HG02678 (cell line): ENCODE data around the gene YJEFN3.

ENCODE experiments used
- ATAC-seq: cut with Tn5 transposase; IDR thresholded peaks from one replicate; pipeline ENCODE4 v1.9.1; 2021; ENCODE audit warnings: mild to moderate bottlenecking, moderate library complexity; ENCODE audit not compliant: unreplicated experiment

Gene YJEFN3

DNA sequence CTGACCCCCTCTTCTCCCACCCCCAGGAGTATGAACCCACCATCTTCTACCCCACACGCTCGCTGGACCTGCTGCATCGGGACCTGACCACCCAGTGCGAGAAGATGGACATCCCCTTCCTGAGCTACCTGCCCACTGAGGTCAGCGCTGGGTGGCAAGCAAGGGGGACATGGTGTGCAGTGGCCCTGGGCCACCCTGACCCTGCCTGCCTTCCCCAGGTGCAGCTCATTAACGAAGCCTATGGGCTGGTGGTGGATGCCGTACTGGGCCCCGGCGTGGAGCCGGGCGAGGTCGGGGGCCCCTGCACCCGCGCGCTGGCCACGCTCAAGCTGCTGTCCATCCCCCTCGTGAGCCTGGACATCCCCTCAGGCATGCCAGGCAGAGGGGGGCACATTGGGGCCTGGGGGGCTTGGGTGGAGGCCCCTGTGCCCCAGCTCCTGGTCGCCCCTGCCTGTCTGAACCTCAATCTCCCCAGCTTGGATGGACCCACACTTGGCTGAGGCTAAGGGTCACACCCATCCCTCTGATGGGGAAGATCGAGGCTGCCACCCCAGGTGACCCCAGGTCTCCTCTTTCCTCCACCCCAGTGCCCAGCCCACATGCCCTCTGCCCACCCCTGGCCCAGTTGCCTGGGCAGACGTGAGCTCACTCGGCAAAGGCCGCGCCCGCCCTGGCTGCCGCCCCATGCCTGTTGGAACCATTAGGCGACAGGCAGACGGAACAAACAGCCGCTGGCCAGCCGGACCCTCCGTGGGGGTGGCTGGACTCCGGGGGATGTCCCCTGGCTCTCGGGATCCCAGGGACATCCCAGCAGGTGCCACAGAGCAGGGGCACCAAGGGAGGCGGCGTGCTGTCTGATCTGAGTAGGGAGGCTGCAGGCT lies 6.8 kb downstream of the YJEFN3 start:
- no peak for ATAC-seq

DNA sequence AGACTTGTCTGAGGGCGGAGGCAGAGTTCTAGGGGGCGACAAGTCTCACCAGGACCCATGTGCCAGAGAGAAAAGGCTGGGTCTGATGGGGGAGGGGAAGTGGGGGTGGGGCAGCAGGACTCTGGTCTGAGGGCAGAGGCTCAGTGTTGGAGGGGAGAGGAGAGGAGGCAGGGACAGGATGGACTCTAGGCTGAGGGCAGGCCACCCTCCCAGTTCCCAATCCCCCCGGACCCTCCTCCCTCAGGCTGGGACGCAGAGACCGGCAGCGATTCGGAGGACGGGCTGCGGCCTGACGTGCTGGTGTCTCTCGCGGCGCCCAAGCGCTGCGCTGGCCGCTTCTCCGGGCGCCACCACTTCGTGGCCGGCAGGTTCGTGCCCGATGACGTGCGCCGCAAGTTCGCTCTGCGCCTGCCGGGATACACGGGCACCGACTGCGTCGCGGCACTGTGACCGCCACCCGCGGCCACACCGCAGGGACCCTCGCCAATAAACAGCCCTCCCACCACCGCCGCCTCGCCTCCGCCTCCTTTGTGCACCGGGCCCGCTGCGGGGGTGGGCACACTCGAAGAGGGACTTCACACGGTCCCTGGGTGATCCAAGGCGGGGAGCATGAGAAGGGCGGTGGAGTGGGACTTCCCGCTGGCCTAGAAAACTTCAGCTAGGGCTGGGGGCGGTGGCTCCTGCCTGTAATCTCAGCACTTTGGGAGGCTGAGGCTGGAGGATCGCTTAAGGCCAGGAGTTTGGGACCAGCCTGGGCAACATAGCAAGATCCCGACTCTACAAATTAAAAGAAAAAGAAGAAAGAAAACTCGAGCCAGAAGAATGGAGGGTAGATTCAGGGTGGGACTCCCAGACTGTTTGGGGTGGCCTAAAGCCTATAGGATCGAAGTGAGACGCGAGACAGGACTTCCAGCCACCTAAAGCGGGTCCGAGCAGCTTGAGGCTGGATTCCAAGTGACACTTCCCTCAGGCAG lies 8.7 kb downstream of the YJEFN3 start:
- no peak for ATAC-seq

DNA sequence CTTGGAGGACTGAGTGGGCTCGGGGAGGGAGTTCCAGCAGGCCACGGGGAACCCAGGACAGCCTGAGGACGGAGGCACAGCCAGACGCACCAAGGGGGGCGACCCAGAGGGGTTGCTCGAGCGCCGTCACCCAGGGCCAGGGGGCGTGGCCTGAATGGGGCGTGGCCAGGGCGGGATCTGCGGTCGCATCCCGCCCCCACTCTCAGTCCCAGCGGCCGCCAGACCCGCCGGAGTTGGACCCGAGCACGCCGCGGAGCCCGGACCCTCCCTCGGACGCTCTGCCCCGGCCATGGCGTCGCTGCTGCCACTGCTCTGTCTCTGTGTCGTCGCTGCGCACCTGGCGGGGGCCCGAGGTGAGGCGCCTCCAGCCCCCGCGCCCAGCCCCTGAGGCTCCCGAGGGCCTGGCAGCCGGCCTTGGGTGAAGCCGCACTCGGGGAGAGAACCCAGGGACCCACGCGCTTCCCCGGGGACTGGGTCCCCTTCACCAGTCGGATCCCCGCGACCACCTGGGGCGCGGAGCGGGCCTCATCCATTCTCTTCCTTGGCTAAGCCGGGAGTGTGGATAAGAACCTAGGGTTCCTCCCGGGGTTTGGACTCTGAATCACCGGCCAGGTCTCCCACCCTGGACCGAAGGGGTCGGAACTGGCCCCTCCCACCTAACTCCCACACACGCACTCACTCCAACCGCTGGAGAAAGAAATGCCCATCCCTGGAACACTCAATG lies 9.5 kb downstream of the YJEFN3 start, which contains the start of gene CILP2:
TSS of gene CILP2 (plus strand) at position 205 of the 724 bp plus-strand sequence. CDS start at position 290, 85 bp downstream.
- no peak for ATAC-seq

DNA sequence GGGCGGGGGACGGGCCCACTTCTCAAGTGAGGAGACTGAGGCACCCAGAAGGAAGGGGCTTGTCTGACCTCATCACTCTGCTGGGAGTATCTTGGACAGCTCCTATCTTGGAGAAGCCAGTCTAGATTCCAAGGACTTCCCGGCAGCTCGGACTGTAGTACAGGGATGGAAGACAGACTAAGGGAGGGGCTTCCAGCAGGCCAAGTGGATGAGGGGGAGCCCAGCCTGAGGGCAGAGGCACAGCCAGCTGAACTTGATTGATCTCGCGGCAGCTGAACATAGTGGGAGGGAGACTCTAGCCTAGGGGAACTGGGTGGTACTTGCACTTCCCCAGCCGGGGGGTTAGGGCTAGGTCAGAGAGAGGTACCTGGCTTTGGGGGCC lies 10.1 kb downstream of the YJEFN3 start:
- ATAC-seq, result no peak

DNA sequence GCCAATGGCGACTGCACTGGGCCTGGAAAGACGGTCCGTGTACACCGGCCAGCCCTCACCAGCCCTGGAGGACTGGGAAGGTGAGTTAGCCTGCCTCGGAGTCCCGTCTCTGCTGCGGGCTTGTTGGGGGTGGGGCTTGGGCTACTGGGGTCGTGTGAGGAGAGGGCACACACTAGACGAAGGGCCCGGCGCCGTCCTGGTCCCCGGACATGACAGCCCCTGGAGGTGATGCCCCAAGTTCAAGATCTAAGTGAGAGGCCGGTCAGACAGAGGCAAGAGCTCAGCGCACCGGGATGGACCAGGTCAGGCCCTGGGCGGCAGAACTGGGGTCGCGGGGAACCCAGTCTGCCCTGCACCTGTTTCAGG lies 11.0 kb downstream of the YJEFN3 start:
- no peak for ATAC-seq

DNA sequence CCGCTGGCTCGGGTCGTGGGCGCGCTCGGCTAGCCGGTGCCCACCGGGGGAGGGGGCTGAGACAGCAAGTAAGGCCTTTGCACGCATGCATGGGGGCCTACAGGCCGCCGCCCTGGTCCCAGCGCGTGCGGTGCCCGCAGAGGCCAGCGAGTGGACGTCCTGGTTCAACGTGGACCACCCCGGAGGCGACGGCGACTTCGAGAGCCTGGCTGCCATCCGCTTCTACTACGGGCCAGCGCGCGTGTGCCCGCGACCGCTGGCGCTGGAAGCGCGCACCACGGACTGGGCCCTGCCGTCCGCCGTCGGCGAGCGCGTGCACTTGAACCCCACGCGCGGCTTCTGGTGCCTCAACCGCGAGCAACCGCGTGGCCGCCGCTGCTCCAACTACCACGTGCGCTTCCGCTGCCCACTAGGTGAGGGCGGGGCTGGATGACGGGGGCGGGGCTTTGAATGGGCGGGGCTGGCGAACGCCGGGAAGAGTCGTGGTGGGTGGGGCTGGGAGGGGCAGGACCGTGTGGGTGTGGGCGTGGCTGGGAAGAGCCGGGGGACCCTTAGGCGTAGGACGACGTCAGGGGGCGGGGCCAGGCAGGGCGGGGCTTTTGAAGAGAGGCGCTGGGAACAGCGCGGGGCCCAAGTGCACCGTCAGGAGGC lies 11.5 kb downstream of the YJEFN3 start:
- ATAC-seq, result no peak

DNA sequence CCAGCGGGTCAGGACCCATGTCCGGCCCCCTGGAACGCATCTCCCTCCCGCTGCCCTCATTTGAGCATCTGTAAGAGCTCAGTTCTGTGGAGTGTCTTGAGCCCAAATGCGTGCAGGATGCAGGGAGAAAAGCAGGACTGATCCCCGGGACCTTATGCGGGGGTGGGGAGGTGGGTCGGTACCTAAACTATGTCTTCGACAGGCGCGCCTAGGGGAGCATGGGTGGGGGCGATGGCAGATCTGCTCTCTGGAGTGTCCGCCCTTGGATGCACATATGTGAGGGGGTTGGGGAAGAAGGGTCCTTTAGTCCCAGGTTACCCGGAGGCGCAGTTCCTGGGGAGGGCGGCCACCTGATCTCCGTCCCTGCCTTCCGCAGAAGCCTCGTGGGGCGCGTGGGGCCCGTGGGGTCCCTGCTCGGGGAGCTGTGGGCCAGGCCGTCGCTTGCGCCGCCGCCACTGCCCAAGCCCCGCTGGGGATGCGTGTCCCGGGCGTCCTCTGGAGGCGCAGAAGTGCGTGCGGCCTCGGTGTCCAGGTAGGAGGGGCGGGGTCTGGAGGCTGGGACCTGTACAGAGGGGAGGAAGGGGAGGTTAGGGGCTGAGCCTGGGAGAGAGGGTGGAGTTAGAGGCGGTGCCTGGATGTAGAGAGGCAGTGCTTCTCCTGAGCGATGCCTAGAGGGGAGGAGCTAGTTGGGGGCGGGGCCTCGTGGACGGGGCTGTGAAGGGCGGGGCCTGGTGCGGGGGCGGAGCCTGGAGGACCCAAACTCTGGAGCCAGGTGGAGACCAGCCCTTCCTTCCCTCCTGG lies 12.2 kb downstream of the YJEFN3 start:
- no peak for ATAC-seq

DNA sequence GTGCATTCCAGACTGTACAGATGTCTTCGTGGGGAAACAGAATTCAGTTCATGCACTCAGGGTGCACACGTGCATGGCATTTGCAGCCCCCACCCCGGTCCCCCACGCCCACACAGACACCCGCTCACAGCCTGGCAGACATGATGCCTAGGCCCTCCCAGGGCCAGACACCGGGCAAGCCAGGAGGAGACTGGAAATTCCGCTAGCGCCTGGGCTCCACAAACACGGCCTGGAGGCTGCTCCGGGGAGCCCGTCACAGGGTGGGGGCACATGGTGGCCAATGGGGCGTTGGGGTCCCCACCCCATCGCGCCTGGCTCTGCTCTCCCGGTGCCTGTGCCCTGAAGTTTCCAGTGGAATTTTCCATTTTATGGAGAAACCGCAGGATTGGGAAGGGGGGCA lies 12.9 kb downstream of the YJEFN3 start:
- ATAC-seq, result no peak

DNA sequence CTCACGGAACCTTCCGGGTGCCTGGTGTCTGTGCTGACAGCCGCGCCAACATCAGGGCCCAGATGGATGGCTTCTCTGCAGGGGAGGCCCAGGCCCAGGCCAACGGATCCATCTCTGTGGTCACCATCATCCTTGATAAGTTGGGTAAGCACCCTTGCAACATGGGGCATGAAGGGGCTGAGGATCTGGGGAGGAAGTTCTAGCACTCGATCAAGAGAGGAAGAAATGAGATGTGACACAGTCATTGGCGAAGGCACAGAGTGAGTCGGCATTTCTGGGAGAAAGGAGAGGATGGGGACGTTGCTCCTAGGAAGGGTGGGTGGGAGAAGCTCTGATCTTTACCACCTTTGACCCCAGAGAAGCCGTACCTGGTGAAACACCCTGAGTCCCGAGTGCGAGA lies 13.8 kb downstream of the YJEFN3 start:
- ATAC-seq, result no peak

DNA sequence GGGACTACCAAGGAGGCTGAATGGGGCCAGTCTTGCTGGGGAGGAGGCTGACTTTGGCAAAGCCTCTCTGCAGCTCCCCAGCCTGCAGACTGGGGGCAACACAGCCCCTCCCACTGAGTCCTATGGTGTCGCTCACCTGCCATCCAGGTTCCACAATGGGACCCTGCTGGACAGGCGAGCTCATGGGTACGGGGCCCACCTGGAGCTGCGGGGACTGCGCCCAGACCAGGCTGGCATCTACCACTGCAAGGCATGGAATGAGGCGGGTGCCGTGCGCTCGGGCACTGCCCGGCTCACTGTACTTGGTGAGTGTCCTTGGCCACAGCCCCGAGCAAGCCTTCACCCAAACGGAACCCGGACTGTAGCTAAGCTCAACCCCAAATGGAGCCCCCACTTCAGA lies 14.4 kb downstream of the YJEFN3 start:
- no peak for ATAC-seq

DNA sequence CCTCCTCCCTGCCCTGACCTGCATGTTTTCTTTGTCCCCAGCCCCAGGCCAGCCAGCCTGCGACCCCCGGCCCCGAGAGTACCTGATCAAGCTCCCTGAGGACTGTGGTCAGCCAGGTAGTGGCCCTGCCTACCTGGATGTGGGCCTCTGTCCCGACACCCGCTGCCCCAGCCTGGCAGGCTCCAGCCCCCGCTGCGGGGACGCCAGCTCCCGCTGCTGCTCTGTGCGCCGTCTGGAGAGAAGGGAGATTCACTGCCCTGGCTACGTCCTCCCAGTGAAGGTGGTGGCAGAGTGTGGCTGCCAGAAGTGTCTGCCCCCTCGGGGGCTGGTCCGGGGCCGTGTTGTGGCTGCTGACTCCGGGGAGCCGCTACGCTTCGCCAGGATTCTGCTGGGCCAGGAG lies 14.9 kb downstream of the YJEFN3 start:
- no peak for ATAC-seq

DNA sequence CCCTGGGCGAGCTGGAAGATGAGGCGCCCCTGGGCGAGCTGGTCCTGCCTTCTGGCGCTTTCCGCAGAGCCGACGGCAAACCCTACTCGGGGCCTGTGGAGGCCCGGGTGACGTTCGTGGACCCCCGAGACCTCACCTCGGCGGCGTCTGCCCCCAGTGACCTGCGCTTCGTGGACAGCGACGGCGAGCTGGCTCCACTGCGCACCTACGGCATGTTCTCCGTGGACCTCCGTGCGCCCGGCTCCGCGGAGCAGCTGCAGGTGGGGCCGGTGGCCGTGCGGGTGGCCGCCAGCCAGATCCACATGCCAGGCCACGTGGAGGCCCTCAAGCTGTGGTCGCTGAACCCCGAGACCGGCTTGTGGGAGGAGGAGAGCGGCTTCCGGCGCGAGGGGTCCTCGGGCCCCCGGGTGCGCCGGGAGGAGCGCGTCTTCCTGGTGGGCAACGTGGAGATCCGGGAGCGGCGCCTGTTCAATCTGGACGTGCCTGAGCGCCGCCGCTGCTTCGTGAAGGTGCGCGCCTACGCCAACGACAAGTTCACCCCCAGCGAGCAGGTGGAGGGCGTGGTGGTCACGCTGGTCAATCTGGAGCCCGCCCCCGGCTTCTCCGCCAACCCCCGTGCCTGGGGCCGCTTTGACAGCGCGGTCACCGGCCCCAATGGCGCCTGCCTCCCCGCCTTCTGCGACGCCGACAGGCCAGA lies 15.7 kb downstream of the YJEFN3 start:
- ATAC-seq, result no peak

DNA sequence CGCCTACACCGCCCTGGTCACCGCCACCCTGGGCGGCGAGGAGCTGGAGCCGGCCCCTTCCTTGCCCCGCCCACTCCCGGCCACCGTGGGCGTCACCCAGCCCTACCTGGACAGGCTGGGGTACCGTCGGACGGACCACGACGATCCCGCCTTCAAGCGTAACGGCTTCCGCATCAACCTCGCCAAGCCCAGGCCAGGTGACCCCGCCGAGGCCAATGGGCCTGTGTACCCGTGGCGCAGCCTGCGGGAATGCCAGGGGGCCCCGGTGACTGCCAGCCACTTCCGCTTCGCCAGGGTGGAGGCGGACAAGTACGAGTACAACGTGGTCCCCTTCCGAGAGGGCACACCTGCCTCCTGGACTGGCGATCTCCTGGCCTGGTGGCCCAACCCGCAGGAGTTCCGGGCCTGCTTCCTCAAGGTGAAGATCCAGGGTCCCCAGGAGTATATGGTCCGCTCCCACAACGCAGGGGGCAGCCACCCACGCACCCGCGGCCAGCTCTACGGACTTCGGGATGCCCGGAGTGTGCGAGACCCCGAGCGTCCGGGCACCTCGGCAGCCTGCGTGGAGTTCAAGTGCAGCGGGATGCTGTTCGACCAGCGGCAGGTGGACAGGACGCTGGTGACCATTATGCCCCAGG lies 16.4 kb downstream of the YJEFN3 start:
- ATAC-seq, result no peak

DNA sequence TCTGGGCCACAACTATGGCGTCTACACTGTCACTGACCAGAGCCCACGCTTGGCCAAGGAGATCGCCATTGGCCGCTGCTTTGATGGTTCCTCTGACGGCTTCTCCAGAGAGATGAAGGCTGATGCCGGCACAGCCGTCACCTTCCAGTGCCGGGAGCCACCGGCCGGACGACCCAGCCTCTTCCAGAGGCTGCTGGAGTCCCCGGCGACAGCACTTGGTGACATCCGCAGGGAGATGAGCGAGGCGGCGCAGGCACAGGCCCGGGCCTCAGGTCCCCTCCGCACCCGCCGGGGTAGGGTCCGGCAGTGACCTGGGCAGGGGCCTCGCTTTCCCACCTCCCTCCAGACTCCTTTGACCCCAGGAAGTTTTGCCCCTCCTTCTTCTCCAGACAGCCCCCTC lies 17.0 kb downstream of the YJEFN3 start:
- no peak for ATAC-seq

DNA sequence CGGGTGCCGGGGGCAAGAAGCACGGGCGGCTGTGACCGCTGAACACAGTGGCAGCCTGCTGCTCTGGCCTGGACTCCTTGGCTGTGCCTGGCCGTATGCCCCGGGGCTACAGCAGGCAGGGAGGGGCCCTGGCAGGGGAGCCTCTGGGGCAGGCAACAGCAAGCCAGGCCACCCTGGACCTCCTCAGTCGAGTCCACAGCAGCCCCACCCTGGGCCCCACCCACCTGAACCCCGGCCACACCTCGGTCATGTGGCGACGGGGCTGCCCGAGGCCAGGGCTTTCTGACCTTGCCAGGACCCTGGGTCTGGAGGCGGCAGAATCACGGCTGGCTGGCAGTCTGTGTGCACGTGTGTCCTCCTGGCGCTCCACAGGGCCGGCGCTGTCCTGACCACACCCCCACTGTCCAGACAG lies 18.0 kb downstream of the YJEFN3 start:
- no peak for ATAC-seq

DNA sequence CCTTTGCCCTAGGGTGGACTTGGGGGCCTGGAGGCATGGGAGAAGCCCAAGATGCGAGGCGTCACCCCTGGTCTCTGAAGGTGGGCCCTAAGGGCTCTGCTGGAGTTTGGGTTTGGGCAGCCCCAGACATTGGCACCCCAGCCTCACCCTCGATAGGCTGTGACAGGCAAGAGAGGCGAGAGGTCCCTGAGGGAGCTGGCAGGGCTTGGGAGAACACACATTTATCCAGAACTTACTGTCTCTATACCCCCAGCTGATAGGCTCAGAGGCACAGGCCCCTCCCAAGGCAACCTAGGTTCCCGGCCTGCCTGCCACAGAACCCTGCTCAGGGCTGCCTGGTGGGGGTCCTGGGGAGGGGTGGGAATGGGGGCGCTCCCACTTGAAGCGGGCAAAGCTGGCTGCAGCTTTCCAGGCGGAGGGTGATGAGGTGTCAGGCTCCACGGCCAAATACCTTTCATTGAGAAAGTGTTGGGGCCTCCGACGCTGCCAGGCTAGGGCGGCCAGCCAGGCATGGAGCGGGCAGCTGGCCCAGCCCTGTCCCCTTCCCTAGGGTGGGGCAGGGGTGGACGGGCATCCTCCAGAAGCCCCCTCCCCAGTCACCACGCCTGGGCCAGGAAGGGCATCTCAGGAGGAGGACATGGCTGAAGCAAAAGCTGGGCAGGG lies 19.1 kb downstream of the YJEFN3 start:
- no peak for ATAC-seq

DNA sequence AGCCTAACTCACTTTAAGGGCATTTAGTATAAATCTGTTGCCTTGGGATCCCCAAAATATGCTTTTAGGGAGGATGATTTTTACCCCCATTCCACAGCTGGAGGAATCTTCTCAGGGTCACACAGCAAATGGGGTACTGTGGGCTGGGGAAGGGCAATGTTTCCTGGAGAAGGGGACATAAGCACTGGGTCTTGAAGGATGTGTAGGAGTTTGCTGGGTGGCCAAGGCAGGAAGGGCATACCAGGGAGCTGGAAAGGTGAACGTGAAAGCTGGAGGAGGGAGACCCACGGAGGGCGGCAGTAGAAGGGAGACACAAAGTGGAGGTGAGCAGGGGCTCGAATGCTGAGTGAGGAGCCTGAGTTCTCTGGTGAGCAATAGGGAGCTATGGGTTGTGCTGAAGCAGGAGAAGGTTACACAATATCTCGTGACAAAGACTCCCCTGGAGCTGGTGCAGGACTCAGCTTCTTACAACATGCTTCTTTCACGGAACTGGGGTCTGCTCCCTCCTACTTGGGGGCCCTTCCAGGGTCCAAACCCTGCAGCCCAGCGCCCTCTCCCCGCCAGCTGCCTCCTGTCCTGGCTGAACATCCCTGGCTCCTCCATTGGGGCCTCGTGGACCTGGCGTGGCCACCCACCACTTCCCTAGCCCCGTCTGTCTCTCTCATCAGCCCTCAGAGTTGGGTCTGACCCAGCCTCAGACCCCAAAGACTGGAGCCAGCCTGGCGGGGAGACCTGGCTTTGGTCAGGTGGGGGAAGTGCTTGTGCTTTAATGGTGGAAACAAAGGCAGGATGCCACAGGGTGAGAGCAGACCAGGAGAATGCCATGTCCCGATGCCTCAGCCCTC lies 20.4 kb downstream of the YJEFN3 start:
- no peak for ATAC-seq
